Keratinocyte (primary cell): ENCODE data around the gene NPPA. TPM values are rescaled to one million over a fixed set of nuclear protein-coding genes. Genes with fewer than 3 reads are reported as not detected.

Experiments used
- DNase-seq: peaks from one replicate; pipeline ENCODE4 v3.0.0-alpha.2; 2011; ENCODE audit warnings: low read depth, missing footprints, low spot score
- FAIRE-seq: peaks from 2 replicates; lab custom pipeline; 2011; peaks lifted over from hg19 to GRCh38; lab: Jason Lieb, UNC
- H2AFZ ChIP-seq: 2 replicates; pipeline ENCODE4 v1.6.0; 2012; ENCODE audit warnings: low read length, control low read depth, inconsistent platforms; ENCODE audit not compliant: control insufficient read depth
- H3K27ac ChIP-seq: 2 replicates; pipeline ENCODE4 v1.5.1; 2011; ENCODE audit warnings: low read length; ENCODE audit not compliant: control insufficient read depth, insufficient read depth
- H3K27me3 ChIP-seq: 3 replicates; pipeline ENCODE4 v1.6.0; 2011; ENCODE audit warnings: low read length; ENCODE audit not compliant: control insufficient read depth, insufficient read depth; ENCODE audit errors: extremely low read depth
- H3K36me3 ChIP-seq, 2 experiments: 2 replicates in 1 of 2; 3 replicates in 1 of 2; pipeline ENCODE4 v1.5.1; 2011; ENCODE audit warnings: low read length in 2 of 2, mild to moderate bottlenecking in 1 of 2; ENCODE audit not compliant: control insufficient read depth in 2 of 2, insufficient read depth in 2 of 2; ENCODE audit errors: extremely low read depth in 1 of 2
- H3K4me1 ChIP-seq: 3 replicates; pipeline ENCODE4 v1.5.1; 2011; ENCODE audit warnings: low read length; ENCODE audit not compliant: control insufficient read depth, insufficient read depth; ENCODE audit errors: extremely low read depth
- H3K4me2 ChIP-seq: 3 replicates; pipeline ENCODE4 v1.6.0; 2011; ENCODE audit warnings: low read depth, low read length; ENCODE audit not compliant: control insufficient read depth, insufficient read depth; ENCODE audit errors: extremely low read depth
- H3K4me3 ChIP-seq, 3 experiments: fragments of 200-600 bp in 1 of 3; sonication (generic) in 1 of 3; 2 replicates in 2 of 3; 3 replicates in 1 of 3; pipeline ENCODE4 v1.5.1; 2011 to 2016; ENCODE audit warnings: low read length in 3 of 3, mild to moderate bottlenecking in 3 of 3, control low read depth in 2 of 3, inconsistent platforms in 1 of 3, low read depth in 1 of 3, mixed read lengths in 1 of 3, mixed run types in 1 of 3, moderate library complexity in 1 of 3; ENCODE audit not compliant: control insufficient read depth in 2 of 3, insufficient read depth in 2 of 3; ENCODE audit errors: extremely low read depth in 1 of 3
- H3K79me2 ChIP-seq: 2 replicates; pipeline ENCODE4 v1.6.0; 2012; ENCODE audit warnings: low read length; ENCODE audit not compliant: control insufficient read depth, insufficient read depth
- H3K9ac ChIP-seq: 3 replicates; pipeline ENCODE4 v1.6.0; 2011; ENCODE audit warnings: low read length; ENCODE audit not compliant: control insufficient read depth, insufficient read depth; ENCODE audit errors: extremely low read depth
- H3K9me1 ChIP-seq: 3 replicates; pipeline ENCODE4 v1.6.0; 2011; ENCODE audit warnings: low read length; ENCODE audit not compliant: control insufficient read depth, insufficient read depth; ENCODE audit errors: extremely low read depth
- H3K9me3 ChIP-seq: 2 replicates; pipeline ENCODE4 v1.5.1; 2012; ENCODE audit warnings: low read depth, low read length; ENCODE audit not compliant: control insufficient read depth
- H4K20me1 ChIP-seq: 3 replicates; pipeline ENCODE4 v1.6.0; 2011; ENCODE audit warnings: low read length; ENCODE audit not compliant: control insufficient read depth, insufficient read depth; ENCODE audit errors: extremely low read depth
- CTCF ChIP-seq, 3 experiments: IDR thresholded peaks in 1 of 3; conservative IDR thresholded peaks in 1 of 3; optimal IDR thresholded peaks in 1 of 3; 2 replicates in 2 of 3; 3 replicates in 1 of 3; pipeline versions ENCODE3 to v1.5.1; 2011; ENCODE audit warnings: low read length in 3 of 3, mild to moderate bottlenecking in 3 of 3, moderate library complexity in 2 of 3, control low read depth in 1 of 3, inconsistent platforms in 1 of 3; ENCODE audit not compliant: insufficient read depth in 2 of 3; ENCODE audit errors: extremely low read depth in 1 of 3
- EZH2 ChIP-seq: IDR thresholded peaks from one replicate; pipeline ENCODE4 v1.6.1; 2012; ENCODE audit warnings: inconsistent platforms, mild to moderate bottlenecking, low read length, moderate library complexity
- dilution Hi-C: fragments of 300-500 bp; cut with MboI; formaldehyde crosslinking; loops from one replicate; pipeline ENCODE4 v1.7.0; 2020; ENCODE audit warnings: low sequenced_read_pairs; ENCODE audit not compliant: extremely low pct_ligation_motif_present
- polyA plus RNA-seq, 5 experiments: library from polyadenylated mRNA; depleted of rRNA in 3 of 5; stranded (reverse) in 3 of 5; stranded (forward) in 1 of 5; unstranded in 1 of 5; fragments of >200 nt; gene quantifications; 1 replicate in 1 of 5; 2 replicates in 3 of 5; 3 replicates in 1 of 5; pipeline versions ENCODE4 v1.2.1 to v1.2.3, GENCODE V29; 2011 to 2012; ENCODE audit warnings: missing spikeins in 2 of 5, low read depth in 1 of 5, low replicate concordance in 1 of 5

Gene NPPA
- polyA plus RNA-seq, 1 donor (not counting 4 experiments of a cell fraction or from before 2014, with no cell fraction given), result not detected

DNA sequence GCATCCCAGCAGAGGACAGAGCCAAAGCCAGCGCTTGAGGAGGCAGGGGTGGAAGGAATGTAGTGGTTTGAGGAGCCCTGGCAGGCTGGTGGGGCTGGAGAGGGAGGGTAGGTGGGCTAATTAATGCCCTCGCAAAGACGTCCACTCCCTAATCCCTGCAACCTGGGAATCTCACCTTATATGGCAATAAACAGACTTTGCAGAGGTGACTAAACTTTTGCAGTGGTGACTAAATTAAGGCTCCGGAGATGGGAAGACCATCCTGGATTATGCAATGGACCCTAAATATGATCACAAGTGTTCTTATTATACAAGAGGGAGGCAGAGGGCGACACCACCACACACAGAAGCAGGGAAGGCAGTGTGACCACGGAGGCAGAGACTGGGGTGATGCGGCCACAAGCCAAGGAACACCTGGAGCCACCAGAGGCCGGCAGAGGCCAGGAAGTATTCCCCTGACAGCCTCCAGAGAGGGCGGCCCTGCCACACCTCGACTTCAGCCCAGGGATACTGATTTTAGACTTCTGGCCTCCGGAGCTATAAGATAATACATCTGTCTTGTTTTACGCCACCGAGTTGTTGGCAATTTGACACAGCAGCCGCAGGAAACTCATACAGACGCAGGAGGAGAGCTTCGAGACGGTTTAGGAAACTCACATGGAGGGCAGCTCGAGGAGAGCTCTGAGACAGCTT, 34.3 kb upstream of the NPPA start:
- Histone ChIP-seq H3K27me3 (peaks cover 7% of the 10 kb centered on the region), H3K36me3 (no peaks in the 10 kb centered on the region), H3K9me3 (no peaks in the 10 kb centered on the region), H3K9ac (no peak overlapping the region), H3K4me3 (no peak overlapping the region), H3K4me2 (no peak overlapping the region), H3K9me1 (no peaks in the 10 kb centered on the region), H3K27ac (no peak overlapping the region), H3K4me1 (no peaks in the 10 kb centered on the region), H2AFZ (no peak overlapping the region), H3K79me2 (no peaks in the 10 kb centered on the region), H4K20me1 (no peaks in the 10 kb centered on the region)
- dilution Hi-C loops, result no loop called here
- TF ChIP-seq EZH2, result no peak
- no peak for TF ChIP-seq CTCF (optimal IDR thresholded peaks at IDR 0.05 in 1 of 3, IDR thresholded peaks at IDR 0.05 in 1 of 3, conservative IDR thresholded peaks at IDR 0.05 in 1 of 3; ENCODE audit: extremely low read depth in 1 of 3, insufficient read depth in 2 of 3, low read length in 3 of 3)
- FAIRE-seq, result no peak
- no peak for DNase-seq

GRCh38 chr1:11880911-11881748, 33.5 kb upstream of the NPPA start:
- Histone ChIP-seq H3K4me1 (no peaks in the 10 kb centered on the region), H2AFZ (no peak overlapping the region), H3K9ac (no peak overlapping the region), H3K4me2 (no peak overlapping the region), H4K20me1 (no peaks in the 10 kb centered on the region), H3K79me2 (no peaks in the 10 kb centered on the region), H3K27me3 (peaks cover 12% of the 10 kb centered on the region), H3K9me1 (no peaks in the 10 kb centered on the region), H3K9me3 (no peaks in the 10 kb centered on the region), H3K4me3 (no peak overlapping the region), H3K36me3 (no peaks in the 10 kb centered on the region), H3K27ac (no peak overlapping the region)
- no peak for TF ChIP-seq CTCF (optimal IDR thresholded peaks at IDR 0.05 in 1 of 3, IDR thresholded peaks at IDR 0.05 in 1 of 3, conservative IDR thresholded peaks at IDR 0.05 in 1 of 3; ENCODE audit: extremely low read depth in 1 of 3, insufficient read depth in 2 of 3, low read length in 3 of 3)
- TF ChIP-seq EZH2, result no peak
- FAIRE-seq (no peak), DNase-seq (no peak)
- dilution Hi-C loops, result no loop called here
